GM23248 (cell line): ENCODE measurements around the gene CEP85. TPM values are rescaled to one million over a fixed set of nuclear protein-coding genes. Genes with fewer than 3 reads are reported as not detected.

Source experiments
- DNase-seq: peaks from one replicate; pipeline ENCODE4 v3.0.0-alpha.2; 2015
- H2AFZ ChIP-seq: fragments of 200-600 bp; sonication (generic); 2 replicates; pipeline ENCODE4 v1.6.1; 2016; ENCODE audit warnings: antibody characterized with exemption
- H3F3A ChIP-seq: fragments of 200-600 bp; sonication (generic); 2 replicates; pipeline ENCODE4 v1.6.1; 2016; ENCODE audit warnings: mild to moderate bottlenecking, antibody characterized with exemption, mixed run types; ENCODE audit not compliant: insufficient read depth
- H3K27ac ChIP-seq: fragments of 200-600 bp; sonication (generic); 2 replicates; pipeline ENCODE4 v1.5.1; 2016; ENCODE audit warnings: mild to moderate bottlenecking
- H3K27me3 ChIP-seq: fragments of 200-600 bp; sonication (generic); replicated peaks from 2 replicates; pipeline ENCODE4 v1.6.1; 2016; ENCODE audit warnings: mild to moderate bottlenecking; ENCODE audit not compliant: insufficient read depth
- H3K36me3 ChIP-seq: fragments of 200-600 bp; sonication (generic); 2 replicates; pipeline ENCODE4 v1.6.1; 2016; ENCODE audit warnings: low read depth, mild to moderate bottlenecking
- H3K4me1 ChIP-seq: fragments of 200-600 bp; sonication (generic); 2 replicates; pipeline ENCODE4 v1.6.1; 2016; ENCODE audit warnings: mild to moderate bottlenecking; ENCODE audit not compliant: insufficient read depth
- H3K4me2 ChIP-seq: fragments of 200-600 bp; sonication (generic); one replicate; pipeline ENCODE4 v1.6.1; 2016; ENCODE audit warnings: mild to moderate bottlenecking; ENCODE audit not compliant: unreplicated experiment
- H3K4me3 ChIP-seq: fragments of 200-600 bp; sonication (generic); 2 replicates; pipeline ENCODE4 v1.5.1; 2016; ENCODE audit warnings: mild to moderate bottlenecking
- H3K79me2 ChIP-seq: fragments of 200-600 bp; sonication (generic); 2 replicates; pipeline ENCODE4 v1.6.1; 2016; ENCODE audit warnings: mild to moderate bottlenecking; ENCODE audit not compliant: insufficient read depth
- H3K9ac ChIP-seq: fragments of 200-600 bp; sonication (generic); 2 replicates; pipeline ENCODE4 v1.6.1; 2016; ENCODE audit warnings: mild to moderate bottlenecking
- H3K9me2 ChIP-seq: fragments of 200-600 bp; sonication (generic); 2 replicates; pipeline ENCODE4 v1.6.1; 2016; ENCODE audit warnings: mixed run types, mild to moderate bottlenecking, moderate library complexity; ENCODE audit not compliant: insufficient read depth
- H3K9me3 ChIP-seq: fragments of 200-600 bp; sonication (generic); one replicate; pipeline ENCODE4 v1.6.1; 2017; ENCODE audit warnings: low read depth
- H4K20me1 ChIP-seq: fragments of 200-600 bp; sonication (generic); 2 replicates; pipeline ENCODE4 v1.6.0; 2016; ENCODE audit not compliant: insufficient read depth
- EZH2 ChIP-seq: fragments of 200-600 bp; sonication (generic); IDR thresholded peaks from 2 replicates; pipeline ENCODE4 v1.6.1; 2018; ENCODE audit warnings: antibody characterized with exemption, mild to moderate bottlenecking; ENCODE audit not compliant: insufficient read depth, poor library complexity, severe bottlenecking
- EZH2phosphoT487 ChIP-seq: fragments of 200-600 bp; sonication (generic); IDR thresholded peaks from 2 replicates; pipeline ENCODE4 v1.6.1; 2018; ENCODE audit warnings: antibody characterized with exemption, moderate library complexity, mild to moderate bottlenecking, low read depth; ENCODE audit not compliant: insufficient read depth
- WGBS, 2 experiments: methylation state at CpG; one replicate each; pipeline ENCODE4 v1.1.6; 2015 to 2017; ENCODE audit warnings: low lambda C conversion rate in 2 of 2, low coverage in 1 of 2; ENCODE audit errors: missing lambda C conversion rate in 2 of 2; 5-methylcytosine and 5-hydroxymethylcytosine counted together
- in situ Hi-C: fragments of 300-500 bp; cut with MboI; formaldehyde crosslinking; loops from 2 replicates; pipeline ENCODE4 v1.15.0; 2020
- polyA plus RNA-seq: library from polyadenylated mRNA; unstranded; fragments of >200 nt; fragmentation: Nextera tagmentation; extraction: Ambion mirVana; gene quantifications from 2 replicates; pipeline ENCODE4 v1.2.1, GENCODE V29; 2016
- total RNA-seq: library from RNA; depleted of rRNA; stranded (reverse); fragments of >200 nt; shearing (Covaris generic); gene quantifications from 2 replicates; pipeline ENCODE4 v1.2.3, GENCODE V29; 2014

The CEP85 gene
- total and polyA plus RNA-seq, 2 experiments from 2014 or later: 5.0 to 6.2 TPM

DNA sequence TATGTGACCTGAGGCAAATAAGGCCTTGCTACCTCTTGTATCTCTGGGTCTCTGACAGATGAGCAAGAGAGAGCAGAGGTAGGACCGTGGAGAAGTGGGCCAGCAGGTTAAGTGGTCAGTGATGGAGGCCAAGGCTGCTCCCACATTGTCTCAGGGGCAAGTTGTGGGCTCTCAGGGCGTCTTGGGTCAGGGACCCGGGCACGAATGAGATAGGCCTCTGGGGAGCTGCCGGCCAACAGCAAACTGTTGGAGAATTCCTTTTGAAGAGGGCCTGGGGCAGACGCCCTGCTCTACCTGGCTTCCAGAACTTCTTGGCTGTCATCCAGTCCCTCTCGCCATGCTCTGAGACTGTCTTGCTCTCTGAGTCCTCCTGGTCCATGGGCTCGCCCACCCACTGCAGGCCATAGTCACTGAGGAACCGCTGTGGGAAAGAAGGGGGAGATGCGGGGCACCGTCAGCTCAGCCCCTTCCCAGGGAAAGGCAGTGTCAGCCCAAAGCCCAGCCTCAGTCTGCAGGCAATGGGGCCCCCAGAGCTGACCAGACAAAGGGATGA is 60.0 kb downstream of the CEP85 start:
- 87 to 90% methylated on average over 11 of the region's 11 CpGs for WGBS, 2 experiments
- DNase-seq: no peak
- Histone ChIP-seq H3K9ac (no peak overlapping the region), H3K4me2 (no peak overlapping the region), H2AFZ (no peak overlapping the region), H3F3A (no peaks in the 10 kb centered on the region), H3K79me2 (no peaks in the 10 kb centered on the region), H4K20me1 (no peaks in the 10 kb centered on the region), H3K9me3 (no peaks in the 10 kb centered on the region), H3K27me3 (no peaks in the 10 kb centered on the region), H3K9me2 (no peaks in the 10 kb centered on the region), H3K27ac (no peak overlapping the region), H3K36me3 (no peaks in the 10 kb centered on the region), H3K4me3 (no peak overlapping the region), H3K4me1 (no peaks in the 10 kb centered on the region)
- TF ChIP-seq EZH2 (no peak), EZH2phosphoT487 (no peak)
- in situ Hi-C loops: no loop called here

DNA sequence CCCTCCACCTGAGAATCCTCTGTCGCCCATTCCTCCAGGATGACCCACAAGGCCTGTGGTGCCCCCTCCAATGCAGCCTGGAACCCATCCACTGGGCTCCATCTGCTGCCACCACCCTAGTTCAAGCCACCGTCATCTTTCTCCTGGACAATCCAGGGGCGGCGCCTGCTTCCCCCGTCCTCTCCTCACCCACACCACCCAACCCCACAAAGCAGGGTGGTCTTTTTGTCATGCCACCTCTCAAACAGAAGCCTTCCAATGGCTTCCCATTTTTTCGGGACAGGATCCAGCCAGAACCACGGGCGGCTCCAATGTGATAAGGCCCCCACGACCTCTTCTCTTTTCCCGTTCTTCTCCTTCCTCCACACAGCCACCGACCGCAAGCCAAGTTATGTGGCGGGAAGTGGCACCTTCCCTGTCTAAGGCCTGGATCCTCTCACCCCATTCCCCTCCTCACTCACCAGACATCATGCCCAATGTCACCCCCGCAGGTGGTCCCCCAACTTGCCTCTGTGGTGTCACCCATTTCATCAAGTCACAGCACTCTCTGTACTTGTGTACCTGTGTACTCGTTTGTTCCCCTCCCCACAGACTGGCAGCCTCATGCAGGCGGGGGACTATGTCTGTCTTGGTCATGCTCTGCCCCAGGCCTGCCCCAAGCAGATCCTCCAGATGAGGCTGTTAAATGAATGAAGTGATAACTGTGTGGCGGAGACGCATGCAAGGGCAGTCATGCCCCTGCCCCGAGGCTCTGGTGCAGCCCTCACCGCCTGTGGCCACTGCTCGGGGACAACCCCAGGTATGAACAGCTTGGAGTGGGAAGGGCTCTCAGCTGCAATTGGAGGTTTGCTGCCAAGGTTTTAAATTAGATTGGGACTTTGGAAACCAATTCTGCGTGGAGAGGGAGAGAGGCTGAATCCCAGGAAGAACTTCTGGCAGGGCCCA is 61.5 kb downstream of the CEP85 start:
- Histone ChIP-seq H3K36me3 (no peaks in the 10 kb centered on the region), H3K9me3 (no peaks in the 10 kb centered on the region), H3K4me1 (no peaks in the 10 kb centered on the region), H3K27ac (no peak overlapping the region), H3K4me2 (no peak overlapping the region), H3K9ac (no peak overlapping the region), H3K79me2 (no peaks in the 10 kb centered on the region), H4K20me1 (no peaks in the 10 kb centered on the region), H3F3A (no peaks in the 10 kb centered on the region), H3K27me3 (no peaks in the 10 kb centered on the region), H2AFZ (no peak overlapping the region), H3K9me2 (no peaks in the 10 kb centered on the region), H3K4me3 (no peak overlapping the region)
- TF ChIP-seq EZH2 (no peak), EZH2phosphoT487 (no peak)
- 86 to 92% methylated on average over 17 to 22 of the region's 22 CpGs for WGBS, 2 experiments
- DNase-seq: no peak
- in situ Hi-C loops: no loop called here

GRCh38 chr1:26296340-26297056 is 62.5 kb downstream of the CEP85 start:
- Histone ChIP-seq H3K27me3 (no peaks in the 10 kb centered on the region), H3K79me2 (no peaks in the 10 kb centered on the region), H3K27ac (no peak overlapping the region), H3K36me3 (no peaks in the 10 kb centered on the region), H3K4me1 (no peaks in the 10 kb centered on the region), H2AFZ (no peak overlapping the region), H3F3A (no peaks in the 10 kb centered on the region), H3K9me2 (no peaks in the 10 kb centered on the region), H3K9me3 (no peaks in the 10 kb centered on the region), H3K9ac (no peak overlapping the region), H3K4me3 (no peak overlapping the region), H3K4me2 (no peak overlapping the region), H4K20me1 (no peaks in the 10 kb centered on the region)
- in situ Hi-C loops: no loop called here
- WGBS, 2 experiments: 90 to 91% methylated on average over 15 to 16 of the region's 16 CpGs
- TF ChIP-seq EZH2: no peak
- TF ChIP-seq EZH2phosphoT487: no peak
- DNase-seq: no peak

GRCh38 chr1:26297057-26297790 is 63.2 kb downstream of the CEP85 start:
- Histone ChIP-seq H3K4me3 (no peak overlapping the region), H4K20me1 (no peaks in the 10 kb centered on the region), H3K9me3 (no peaks in the 10 kb centered on the region), H3K9ac (no peak overlapping the region), H2AFZ (no peak overlapping the region), H3K79me2 (no peaks in the 10 kb centered on the region), H3K4me2 (no peak overlapping the region), H3K27me3 (no peaks in the 10 kb centered on the region), H3K36me3 (no peaks in the 10 kb centered on the region), H3K4me1 (no peaks in the 10 kb centered on the region), H3K27ac (no peak overlapping the region), H3K9me2 (no peaks in the 10 kb centered on the region), H3F3A (no peaks in the 10 kb centered on the region)
- WGBS, 2 experiments: 91 to 98% methylated on average over 12 of the region's 12 CpGs
- in situ Hi-C loops: no loop called here
- TF ChIP-seq EZH2phosphoT487 (no peak), EZH2 (no peak)
- DNase-seq: no peak
